ENCODE results near the gene BACH2.

GRCh38 chr6:90123831-90124230 is 172.8 kb downstream of the BACH2 start:
- TF ChIP-seq CTCF (IDR thresholded peaks at IDR 0.05 in 4 of 5, conservative IDR thresholded peaks at IDR 0.05 in 1 of 5) (no peak), POLR2A (IDR thresholded peaks at IDR 0.05) (no peak)
